Nephron progenitor cell (in vitro differentiated cells): ENCODE measurements around the gene PDGFB.
A peak's percentile ranks its signal among the peaks of the same experiment; 100 is the strongest.

Experiments
- DNase-seq: peaks from one replicate; pipeline ENCODE4 v3.0.0; 2021
- H3K27ac Mint-ChIP-seq: 2 replicates; pipeline ENCODE4 v1.8.0; 2021; ENCODE audit warnings: mild to moderate bottlenecking, moderate library complexity, mixed read lengths
- H3K27me3 Mint-ChIP-seq: 2 replicates; pipeline ENCODE4 v1.8.0; 2021; ENCODE audit warnings: mild to moderate bottlenecking, low read depth, mixed read lengths; ENCODE audit not compliant: poor library complexity
- H3K36me3 Mint-ChIP-seq: 2 replicates; pipeline ENCODE4 v1.8.0; 2021; ENCODE audit warnings: low read depth, mixed read lengths
- H3K4me1 Mint-ChIP-seq: 2 replicates; pipeline ENCODE4 v1.8.0; 2021; ENCODE audit warnings: mixed read lengths
- H3K4me3 Mint-ChIP-seq: 2 replicates; pipeline ENCODE4 v1.8.0; 2021; ENCODE audit warnings: mild to moderate bottlenecking, moderate library complexity, mixed read lengths
- H3K9me3 Mint-ChIP-seq: 2 replicates; pipeline ENCODE4 v1.8.0; 2021; ENCODE audit warnings: mild to moderate bottlenecking, moderate library complexity, mixed read lengths
- CTCF ChIP-seq: fragments of 200-600 bp; sonication (generic); IDR thresholded peaks from 2 replicates; pipeline ENCODE4 v1.5.0; 2021; ENCODE audit warnings: antibody characterized with exemption

Gene PDGFB

DNA sequence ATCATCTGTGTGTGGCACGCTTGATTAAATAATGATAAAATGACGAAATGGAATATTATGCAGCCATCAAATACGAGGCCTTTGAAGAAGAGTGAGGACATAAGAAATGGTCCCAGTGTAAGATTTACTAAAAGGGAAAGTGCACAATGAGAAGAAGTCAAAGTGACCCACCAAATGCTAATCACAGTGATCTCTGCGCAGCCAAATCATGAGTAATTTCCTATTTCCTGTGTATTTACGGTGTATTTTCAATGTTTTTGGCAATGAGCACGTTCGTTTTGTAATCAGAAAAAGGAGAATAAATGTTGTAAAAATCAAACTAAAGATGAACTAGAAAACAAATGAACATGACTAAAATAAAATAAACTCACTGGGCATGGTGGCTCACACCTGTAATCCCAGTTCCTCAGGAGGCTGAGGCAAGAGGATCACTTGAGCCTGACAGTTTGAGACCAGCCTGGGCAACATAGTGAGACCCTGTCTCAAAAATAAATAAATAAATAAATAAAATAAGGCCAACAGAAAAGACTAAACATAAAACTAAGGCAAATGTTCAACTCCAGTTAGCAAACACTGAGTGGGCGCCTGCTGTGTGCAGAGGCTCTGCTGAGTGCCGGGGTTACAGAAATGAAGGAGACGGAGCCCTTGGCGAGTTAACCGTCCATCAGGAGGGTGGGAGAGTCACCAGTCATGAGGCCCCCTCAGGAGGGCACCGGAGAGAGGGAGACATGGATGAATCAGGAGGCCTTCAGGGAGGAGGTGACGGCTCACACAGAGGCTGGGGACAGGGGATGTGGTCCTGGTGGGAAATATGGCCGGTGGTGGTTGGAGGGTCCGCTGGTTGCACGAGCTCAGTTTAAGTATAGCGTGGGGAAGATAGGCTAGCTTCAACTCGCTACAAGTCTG is 66.3 kb downstream of the PDGFB start:
- H3K4me3 Mint-ChIP-seq = no peak overlapping the region
- peaks cover 70% of the 10 kb centered on the region for H3K4me1 Mint-ChIP-seq
- peaks cover 10% of the 10 kb centered on the region for H3K9me3 Mint-ChIP-seq
- peaks cover 4% of the 10 kb centered on the region for H3K36me3 Mint-ChIP-seq
- DNase-seq = no peak
- H3K27ac Mint-ChIP-seq = peak overlapping the region; percentile 83
- TF ChIP-seq CTCF = no peak
- peaks cover 4% of the 10 kb centered on the region for H3K27me3 Mint-ChIP-seq

DNA sequence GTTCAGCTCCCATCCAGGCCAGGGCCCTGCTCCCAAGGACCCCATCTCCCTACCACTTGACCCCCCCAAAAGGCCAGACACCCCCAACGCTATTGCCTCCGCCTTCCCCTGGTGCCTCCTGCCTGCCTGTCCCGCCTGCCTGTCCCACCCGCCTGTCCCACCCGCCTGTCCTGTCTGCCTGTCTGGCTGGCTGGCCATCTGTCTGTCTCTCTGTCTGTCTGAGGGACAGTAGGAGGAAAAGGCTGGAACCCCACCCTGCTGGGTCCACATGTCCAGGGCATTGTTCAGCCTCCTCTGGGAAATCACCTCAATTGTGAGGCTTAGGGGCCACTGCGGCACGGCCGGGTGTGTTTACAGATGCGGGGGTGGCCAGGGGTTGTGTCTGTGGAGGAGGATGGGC is 67.0 kb downstream of the PDGFB start:
- H3K9me3 Mint-ChIP-seq = peaks cover 10% of the 10 kb centered on the region

GRCh38 chr22:39177456-39177775 is 67.4 kb downstream of the PDGFB start:
- Mint-ChIP-seq H3K4me1 (peaks cover 78% of the 10 kb centered on the region), H3K27ac (peak overlapping the region; percentile 39), H3K36me3 (peaks cover 4% of the 10 kb centered on the region), H3K4me3 (no peak overlapping the region), H3K9me3 (peaks cover 9% of the 10 kb centered on the region), H3K27me3 (peaks cover 8% of the 10 kb centered on the region)
- DNase-seq = no peak
- TF ChIP-seq CTCF = no peak

More for the DNA sequence above, 67.0 kb downstream of the PDGFB start:
- no peak overlapping the region for H3K4me3 Mint-ChIP-seq
- peak overlapping the region; percentile 39 for H3K27ac Mint-ChIP-seq
- peaks cover 8% of the 10 kb centered on the region for H3K27me3 Mint-ChIP-seq
- DNase-seq = no peak
- TF ChIP-seq CTCF = no peak
- peaks cover 4% of the 10 kb centered on the region for H3K36me3 Mint-ChIP-seq
- H3K4me1 Mint-ChIP-seq = peaks cover 77% of the 10 kb centered on the region

DNA sequence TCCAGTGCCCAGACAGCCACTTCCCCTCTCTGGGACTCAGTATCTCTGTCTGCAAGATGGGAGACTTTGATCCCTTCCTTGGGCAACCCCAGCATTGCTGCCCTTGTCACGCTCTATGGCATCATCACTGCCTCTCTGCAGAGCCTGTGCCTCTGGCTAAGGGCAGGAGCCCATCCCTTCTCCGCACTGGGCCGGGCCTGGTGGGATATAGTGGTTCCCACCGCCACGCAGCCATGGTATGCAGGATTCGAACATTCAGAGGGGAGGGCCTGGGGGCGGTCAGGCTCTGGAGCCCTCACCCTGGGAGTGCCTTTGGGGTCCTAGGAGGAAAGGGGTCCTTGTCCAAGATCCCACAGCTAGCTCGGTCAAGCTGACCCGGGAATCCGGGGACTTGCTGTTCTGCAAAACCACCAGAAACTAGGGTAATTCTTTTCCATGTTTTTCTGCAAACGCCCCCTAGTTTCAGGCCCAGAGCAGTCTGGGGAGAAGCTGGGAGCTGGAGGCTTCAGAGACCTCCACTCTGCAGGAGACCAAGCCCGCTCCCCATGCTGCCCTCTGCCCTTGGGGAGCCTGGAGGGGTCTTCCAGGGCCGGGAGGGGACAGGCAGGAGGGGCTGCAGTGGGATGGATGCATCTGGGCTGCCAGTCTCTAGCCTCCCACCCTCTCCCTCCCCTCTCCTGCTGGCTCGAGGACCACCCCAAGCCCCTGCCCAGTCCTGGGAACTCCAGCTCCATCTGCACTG is 67.9 kb downstream of the PDGFB start:
- H3K27ac Mint-ChIP-seq = no peak overlapping the region

GRCh38 chr22:39176143-39176713 is 68.6 kb downstream of the PDGFB start:
- Mint-ChIP-seq H3K27me3 (peaks cover 8% of the 10 kb centered on the region), H3K9me3 (peaks cover 1% of the 10 kb centered on the region), H3K4me3 (no peak overlapping the region), H3K27ac (no peak overlapping the region), H3K4me1 (peaks cover 85% of the 10 kb centered on the region), H3K36me3 (peaks cover 4% of the 10 kb centered on the region)
- TF ChIP-seq CTCF = no peak
- DNase-seq = peak; percentile 80

More for the DNA sequence above, 67.9 kb downstream of the PDGFB start:
- DNase-seq = no peak
- Mint-ChIP-seq H3K27me3 (peaks cover 8% of the 10 kb centered on the region), H3K4me1 (peaks cover 82% of the 10 kb centered on the region), H3K36me3 (peaks cover 4% of the 10 kb centered on the region), H3K9me3 (peaks cover 4% of the 10 kb centered on the region), H3K4me3 (no peak overlapping the region)
- TF ChIP-seq CTCF = no peak
